Parathyroid adenoma (tissue), 2 donors: ENCODE results near the gene U2AF1L4.

ENCODE experiments used
- H2AFZ ChIP-seq: fragments of 300-600 bp; sonication (generic); one replicate; pipeline ENCODE4 v1.7.0; 2017; ENCODE audit warnings: antibody characterized with exemption, mild to moderate bottlenecking
- H3K27ac ChIP-seq: fragments of 300-600 bp; sonication (generic); one replicate; pipeline ENCODE4 v1.7.0; 2017
- H3K27me3 ChIP-seq: fragments of 300-600 bp; sonication (generic); one replicate; pipeline ENCODE4 v1.7.0; 2017; ENCODE audit warnings: low read length; ENCODE audit not compliant: control insufficient read depth, insufficient read depth
- H3K36me3 ChIP-seq: fragments of 300-600 bp; sonication (generic); one replicate; pipeline ENCODE4 v1.7.0; 2017; ENCODE audit warnings: low read length; ENCODE audit not compliant: control insufficient read depth, insufficient read depth
- H3K4me1 ChIP-seq: fragments of 300-600 bp; sonication (generic); one replicate; pipeline ENCODE4 v1.7.0; 2017; ENCODE audit warnings: control low read depth
- H3K4me2 ChIP-seq: fragments of 300-600 bp; sonication (generic); one replicate; pipeline ENCODE4 v1.7.0; 2017; ENCODE audit warnings: low read length
- H3K4me3 ChIP-seq: fragments of 300-600 bp; sonication (generic); one replicate; pipeline ENCODE4 v1.7.0; 2017; ENCODE audit warnings: low read depth, low read length
- H3K79me2 ChIP-seq: fragments of 300-600 bp; sonication (generic); one replicate; pipeline ENCODE4 v1.7.0; 2017; ENCODE audit warnings: control low read depth
- H3K9ac ChIP-seq: fragments of 300-600 bp; sonication (generic); one replicate; pipeline ENCODE4 v1.7.0; 2017; ENCODE audit warnings: mild to moderate bottlenecking
- H3K9me3 ChIP-seq: fragments of 300-600 bp; sonication (generic); one replicate; pipeline ENCODE4 v1.7.0; 2017; ENCODE audit warnings: low read length; ENCODE audit not compliant: control insufficient read depth
- CTCF ChIP-seq: fragments of 300-600 bp; sonication (generic); IDR thresholded peaks from one replicate; pipeline ENCODE4 v1.7.0; 2017; ENCODE audit warnings: antibody characterized with exemption, mild to moderate bottlenecking
- donor health status: primary hyperparathyroidism.

U2AF1L4 gene

GRCh38 chr19:35715981-35716800 is 29.0 kb downstream of the U2AF1L4 start:
- Histone ChIP-seq H3K4me2 (peak overlapping the region; percentile 89), H3K27ac (peak overlapping the region; percentile 95), H2AFZ (peak overlapping the region; percentile 95), H3K4me1 (peaks cover 7% of the 10 kb centered on the region), H3K4me3 (peak overlapping the region; percentile 93), H3K9ac (peak overlapping the region; percentile 9), H3K79me2 (peaks cover 18% of the 10 kb centered on the region), H3K36me3 (no peaks in the 10 kb centered on the region), H3K27me3 (no peaks in the 10 kb centered on the region), H3K9me3 (no peaks in the 10 kb centered on the region)
- TF ChIP-seq CTCF, result no peak

- Histone ChIP-seq H3K27ac (peak overlapping the region; percentile 95), H3K4me3 (peak overlapping the region; percentile 93)
These were observed 29.8 kb downstream of the U2AF1L4 start for GRCh38 chr19:35715355-35715809.

GRCh38 chr19:35714601-35715354 is 30.4 kb downstream of the U2AF1L4 start:
- H3K27me3 ChIP-seq, result no peaks in the 10 kb centered on the region
- no peak overlapping the region for H3K4me3 ChIP-seq
- no peaks in the 10 kb centered on the region for H3K36me3 ChIP-seq
- H3K79me2 ChIP-seq, result peaks cover 9% of the 10 kb centered on the region
- H2AFZ ChIP-seq, result no peak overlapping the region
- TF ChIP-seq CTCF, result no peak
- H3K9ac ChIP-seq, result no peak overlapping the region
- peaks cover 7% of the 10 kb centered on the region for H3K4me1 ChIP-seq
- no peak overlapping the region for H3K27ac ChIP-seq
- H3K9me3 ChIP-seq, result no peaks in the 10 kb centered on the region
- H3K4me2 ChIP-seq, result no peak overlapping the region

More at GRCh38 chr19:35715355-35715809, 29.8 kb downstream of the U2AF1L4 start:
- H2AFZ ChIP-seq, result peak overlapping the region; percentile 95
- H3K36me3 ChIP-seq, result no peaks in the 10 kb centered on the region
- peaks cover 7% of the 10 kb centered on the region for H3K4me1 ChIP-seq
- no peaks in the 10 kb centered on the region for H3K27me3 ChIP-seq
- TF ChIP-seq CTCF, result no peak
- H3K79me2 ChIP-seq, result peaks cover 15% of the 10 kb centered on the region
- peak overlapping the region; percentile 89 for H3K4me2 ChIP-seq
- H3K9me3 ChIP-seq, result no peaks in the 10 kb centered on the region
- no peak overlapping the region for H3K9ac ChIP-seq

- Histone ChIP-seq H2AFZ (no peak overlapping the region), H3K4me2 (no peak overlapping the region), H3K36me3 (no peaks in the 10 kb centered on the region), H3K9me3 (no peaks in the 10 kb centered on the region), H3K27ac (no peak overlapping the region), H3K4me1 (peaks cover 7% of the 10 kb centered on the region), H3K4me3 (no peak overlapping the region), H3K79me2 (peaks cover 2% of the 10 kb centered on the region), H3K9ac (no peak overlapping the region), H3K27me3 (no peaks in the 10 kb centered on the region)
- no peak for TF ChIP-seq CTCF
These were observed 31.2 kb downstream of the U2AF1L4 start for GRCh38 chr19:35713904-35714495.
